D721Med (cell line): ENCODE data around the gene CTTN.

Experiments
- DNase-seq: peaks from one replicate; pipeline ENCODE4 v3.0.0; 2011; ENCODE audit warnings: low spot score; ENCODE audit not compliant: insufficient read length
- FAIRE-seq: peaks from 2 replicates; lab custom pipeline; 2011; peaks lifted over from hg19 to GRCh38; lab: Jason Lieb, UNC
- TF ChIP-seq, protein P1 (sequence below): IDR thresholded peaks from 2 replicates; pipeline ENCODE4 v1.5.1; 2012; ENCODE audit warnings: mild to moderate bottlenecking, control low read depth; ENCODE audit not compliant: insufficient read depth; ENCODE audit errors: missing control alignments

CTTN gene

DNA sequence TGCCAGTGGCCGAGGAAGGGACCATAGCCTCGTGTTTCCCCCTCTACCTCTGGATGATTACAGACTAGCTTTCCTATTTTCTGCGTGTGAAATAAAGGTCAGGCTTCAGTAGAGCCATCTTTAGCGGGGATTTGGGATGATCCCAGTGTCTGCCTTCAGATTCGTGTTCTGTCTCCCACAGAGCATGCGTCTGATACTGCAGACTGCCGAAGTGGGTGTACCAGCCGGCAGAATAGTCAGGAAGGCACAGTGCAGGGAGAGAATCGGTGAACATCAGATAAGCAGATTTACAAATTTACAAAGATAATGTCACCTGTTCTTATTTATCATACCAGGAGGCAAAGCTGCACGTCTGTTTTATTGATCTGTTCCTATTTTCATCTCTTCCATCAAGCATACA is 11.1 kb downstream of the CTTN start:
- DNase-seq (no peak), FAIRE-seq (no peak)
- TF ChIP-seq, protein P1, sequence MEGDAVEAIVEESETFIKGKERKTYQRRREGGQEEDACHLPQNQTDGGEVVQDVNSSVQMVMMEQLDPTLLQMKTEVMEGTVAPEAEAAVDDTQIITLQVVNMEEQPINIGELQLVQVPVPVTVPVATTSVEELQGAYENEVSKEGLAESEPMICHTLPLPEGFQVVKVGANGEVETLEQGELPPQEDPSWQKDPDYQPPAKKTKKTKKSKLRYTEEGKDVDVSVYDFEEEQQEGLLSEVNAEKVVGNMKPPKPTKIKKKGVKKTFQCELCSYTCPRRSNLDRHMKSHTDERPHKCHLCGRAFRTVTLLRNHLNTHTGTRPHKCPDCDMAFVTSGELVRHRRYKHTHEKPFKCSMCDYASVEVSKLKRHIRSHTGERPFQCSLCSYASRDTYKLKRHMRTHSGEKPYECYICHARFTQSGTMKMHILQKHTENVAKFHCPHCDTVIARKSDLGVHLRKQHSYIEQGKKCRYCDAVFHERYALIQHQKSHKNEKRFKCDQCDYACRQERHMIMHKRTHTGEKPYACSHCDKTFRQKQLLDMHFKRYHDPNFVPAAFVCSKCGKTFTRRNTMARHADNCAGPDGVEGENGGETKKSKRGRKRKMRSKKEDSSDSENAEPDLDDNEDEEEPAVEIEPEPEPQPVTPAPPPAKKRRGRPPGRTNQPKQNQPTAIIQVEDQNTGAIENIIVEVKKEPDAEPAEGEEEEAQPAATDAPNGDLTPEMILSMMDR: no peak

DNA sequence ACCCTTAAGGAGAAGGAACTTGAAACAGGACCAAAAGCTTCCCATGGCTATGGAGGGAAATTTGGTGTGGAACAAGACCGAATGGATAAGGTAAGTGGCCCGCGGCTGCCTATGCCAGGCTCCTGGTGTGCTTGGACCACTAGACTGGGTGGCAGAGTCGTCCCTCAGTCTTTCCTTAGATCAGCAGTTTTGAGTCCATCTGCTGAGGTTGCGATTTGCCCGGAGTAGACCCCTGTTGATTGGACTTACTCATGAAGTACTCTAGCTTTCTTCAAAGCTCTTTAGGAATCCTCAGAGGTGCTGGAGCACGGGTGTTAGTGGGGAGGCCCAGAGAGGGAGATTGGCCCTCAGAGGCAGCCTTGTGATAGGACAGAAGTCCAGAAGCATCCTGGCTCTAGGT is 11.5 kb downstream of the CTTN start:
- TF ChIP-seq, protein P1: no peak
- no peak for FAIRE-seq
- DNase-seq: no peak

DNA sequence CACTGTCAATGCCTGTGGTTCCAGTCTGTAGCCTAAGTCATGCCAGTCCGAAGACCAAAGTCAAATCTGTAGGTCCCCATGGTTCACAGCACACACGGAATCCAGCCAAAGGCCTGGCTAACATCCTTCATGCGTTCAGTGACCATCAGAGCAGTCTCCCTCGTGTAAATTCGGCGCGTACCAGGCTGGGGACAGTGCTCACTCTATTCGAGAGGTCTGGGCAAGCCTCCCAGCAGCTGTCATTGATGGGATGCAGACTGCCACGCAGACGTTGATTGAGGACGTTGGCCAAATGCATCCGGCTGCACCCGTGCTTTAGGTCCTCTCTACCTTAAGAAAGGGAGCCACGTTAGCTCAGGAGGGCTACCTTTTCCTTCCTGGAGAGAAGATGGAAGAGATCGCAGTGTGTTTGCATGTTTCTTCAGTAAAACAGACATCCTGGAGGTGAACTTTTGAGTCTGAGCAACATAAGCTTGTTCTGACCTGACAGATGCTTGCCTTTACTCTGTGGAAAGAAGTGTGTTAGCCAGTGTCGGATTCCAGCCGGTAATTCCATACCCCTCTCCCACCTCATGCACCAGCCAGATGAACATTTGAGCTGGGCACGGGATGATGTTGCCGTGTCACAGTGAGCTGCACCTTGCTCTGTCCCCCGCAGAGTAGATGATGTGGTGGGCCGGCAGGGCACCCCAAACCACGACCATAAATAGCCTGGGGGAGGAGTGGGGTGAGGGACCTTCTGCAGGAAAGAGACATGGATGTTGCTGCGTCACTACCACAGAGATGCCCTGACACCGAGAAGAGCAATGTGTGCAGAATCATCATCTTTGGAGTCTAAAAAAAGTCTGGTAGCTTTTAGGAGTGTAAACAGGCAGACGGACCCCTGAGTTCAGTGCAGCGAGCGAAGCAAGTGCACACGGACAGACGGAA is 12.2 kb downstream of the CTTN start:
- no peak for FAIRE-seq
- DNase-seq: no peak
- TF ChIP-seq, protein P1: no peak

DNA sequence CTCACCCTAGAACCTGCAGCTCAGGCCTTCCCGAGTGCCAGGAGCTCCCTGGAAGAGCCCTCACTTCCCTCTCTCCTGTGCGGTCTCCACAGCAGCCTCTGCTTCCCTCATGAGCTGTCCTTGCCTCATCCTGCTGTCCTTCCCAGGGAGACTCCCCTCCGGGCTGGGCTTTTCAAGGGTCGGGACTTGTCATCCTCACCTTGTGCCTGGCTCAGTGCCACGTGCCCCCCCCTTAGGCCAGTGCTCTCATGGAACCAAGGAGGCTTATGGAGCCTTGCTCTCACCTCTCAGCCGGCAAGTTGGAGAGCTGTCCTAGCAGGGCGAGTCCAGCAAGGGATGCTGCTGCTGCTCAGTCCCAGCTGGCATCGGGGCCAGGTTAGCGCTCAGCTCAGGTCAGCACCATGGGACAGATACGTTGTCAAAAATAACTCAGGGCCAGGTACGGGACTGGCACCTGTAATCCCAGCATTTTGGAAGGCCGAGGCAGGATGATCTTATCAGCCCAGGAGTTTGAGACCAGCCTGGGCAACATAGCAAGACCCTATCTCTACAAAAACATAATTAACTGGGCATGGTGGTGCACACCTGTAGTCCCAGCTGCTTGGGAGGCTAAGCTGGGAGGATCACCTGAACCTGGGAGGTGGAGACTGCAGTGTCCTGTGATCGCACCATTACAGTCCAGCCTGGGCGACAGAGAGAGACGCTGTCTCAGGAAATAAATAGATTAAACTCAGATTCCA is 13.6 kb downstream of the CTTN start:
- FAIRE-seq (no peak), DNase-seq (no peak)
- TF ChIP-seq, protein P1: no peak

DNA sequence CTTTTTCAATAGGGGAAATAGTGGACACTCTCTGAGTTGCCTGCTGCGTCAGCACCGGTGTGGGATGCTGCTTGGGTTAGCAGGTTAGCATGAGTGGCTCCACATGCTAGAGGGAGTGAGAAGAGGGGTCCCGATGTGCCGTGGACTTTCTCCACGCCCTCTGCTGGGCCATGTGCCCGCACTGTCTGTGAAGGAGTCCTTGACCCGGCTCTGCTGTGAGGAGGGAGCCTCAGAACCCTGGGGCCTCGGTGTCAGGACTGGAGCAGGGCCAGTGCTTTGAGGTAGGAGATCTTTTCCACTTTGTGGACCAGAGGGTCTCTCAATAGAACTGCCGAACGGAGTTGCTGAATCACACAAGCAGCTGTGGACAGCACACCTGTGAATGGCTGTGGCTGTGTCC is 14.8 kb downstream of the CTTN start:
- FAIRE-seq (no peak), DNase-seq (no peak)
- TF ChIP-seq, protein P1: no peak

DNA sequence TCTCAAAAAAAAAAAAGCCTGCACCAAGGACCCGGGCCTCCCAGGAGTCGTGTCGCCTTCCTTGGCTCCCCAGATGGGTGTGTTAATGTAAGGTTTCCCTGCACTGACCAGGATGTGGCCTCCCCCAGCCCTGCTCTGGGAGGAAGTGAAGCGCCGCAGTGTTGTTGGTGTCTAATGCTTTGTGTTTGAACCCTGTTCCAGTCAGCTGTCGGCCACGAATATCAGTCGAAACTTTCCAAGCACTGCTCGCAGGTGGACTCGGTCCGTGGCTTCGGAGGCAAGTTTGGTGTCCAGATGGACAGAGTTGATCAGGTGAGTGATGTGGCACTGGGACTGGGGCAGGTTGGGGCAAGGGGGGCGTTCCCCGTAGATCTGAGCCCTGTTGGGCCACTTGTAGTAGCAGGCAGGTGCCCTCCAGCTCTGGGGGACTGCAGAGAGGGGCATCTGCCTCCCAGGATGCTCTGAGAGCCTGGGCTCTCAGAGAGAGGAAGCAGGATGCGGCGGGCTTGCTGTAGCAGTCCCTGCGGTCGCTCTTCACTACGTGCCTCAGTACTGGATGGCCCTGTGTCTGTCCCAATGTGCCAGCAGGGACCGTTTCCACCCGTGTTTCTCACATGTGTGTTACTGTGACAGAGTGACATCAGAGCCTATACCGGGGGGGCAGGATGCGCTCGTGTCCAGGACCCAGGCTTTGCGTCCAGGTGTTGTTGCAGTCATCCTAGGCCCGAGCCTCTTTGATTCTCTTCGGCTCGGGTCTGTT is 16.2 kb downstream of the CTTN start:
- DNase-seq: no peak
- TF ChIP-seq, protein P1: no peak
- no peak for FAIRE-seq
